Suprapubic skin (tissue), 4 donors: ENCODE data around the gene F11. TPM values are rescaled to one million over a fixed set of nuclear protein-coding genes. Genes with fewer than 3 reads are reported as not detected.
"Not testable (repeated sequence)": the region's sequence is repeated elsewhere in the genome, so short reads cannot be mapped to it uniquely, and the experiment has no call there.

Source experiments
- DNase-seq, 2 donors: peaks; one replicate each; pipeline ENCODE4 v3.0.0-alpha.2; 2019; ENCODE audit warnings: low spot score in 2 of 2
- H3K27ac ChIP-seq: fragments of 200-600 bp; sonication (generic); one replicate; pipeline ENCODE4 v1.5.1; 2019
- H3K27me3 ChIP-seq: fragments of 200-600 bp; sonication (generic); one replicate; pipeline ENCODE4 v1.5.1; 2019
- H3K36me3 ChIP-seq: fragments of 200-600 bp; sonication (generic); one replicate; pipeline ENCODE4 v1.5.1; 2019
- H3K4me1 ChIP-seq: fragments of 200-600 bp; sonication (generic); one replicate; pipeline ENCODE4 v1.5.1; 2019
- H3K4me3 ChIP-seq: fragments of 200-600 bp; sonication (generic); one replicate; pipeline ENCODE4 v1.5.1; 2019; ENCODE audit warnings: mild to moderate bottlenecking
- H3K9me3 ChIP-seq: fragments of 200-600 bp; sonication (generic); one replicate; pipeline ENCODE4 v1.5.1; 2019
- EP300 ChIP-seq: sonication (generic); formaldehyde crosslinking; IDR thresholded peaks from one replicate; pipeline ENCODE4 v1.6.1; 2017; ENCODE audit warnings: antibody characterized with exemption
- POLR2A ChIP-seq, 2 donors: fragments of 450-650 bp; IDR thresholded peaks; one replicate each; pipeline ENCODE4 v1.6.1; 2017; ENCODE audit warnings: antibody characterized with exemption in 2 of 2, mild to moderate bottlenecking in 2 of 2, moderate library complexity in 2 of 2
- POLR2AphosphoS5 ChIP-seq, 3 donors: sonication (generic); formaldehyde crosslinking; IDR thresholded peaks; one replicate each; pipeline ENCODE4 v1.6.1; 2017; ENCODE audit warnings: antibody characterized with exemption in 3 of 3
- WGBS: methylation state at CpG from one replicate; pipeline ENCODE4 v1.1.5; 2018; 5-methylcytosine and 5-hydroxymethylcytosine counted together
- total RNA-seq, 4 donors: library from RNA; depleted of rRNA; stranded (reverse); fragments of >200 nt; gene quantifications; one replicate each; pipeline ENCODE4 v1.1.0, GENCODE V29; 2016
- TF ChIP-seq, protein P1 (sequence below), 2 donors: fragments of 200-600 bp in 1 of 2; fragments of 450-650 bp in 1 of 2; sonication (generic) in 1 of 2; IDR thresholded peaks; one replicate each; pipeline ENCODE4 v1.5.1; 2016 to 2019; ENCODE audit warnings: antibody characterized with exemption in 2 of 2, mild to moderate bottlenecking in 1 of 2, moderate library complexity in 1 of 2

The F11 gene
- total RNA-seq, 4 donors from 2014 or later, result 0.51 TPM; not detected in 3

- H3K4me1 ChIP-seq, result no peaks in the 10 kb centered on the region
- WGBS, result 29% methylated on average over 8 of the region's 8 CpGs
Measured at GRCh38 chr4:186266729-186267456, 904 bp downstream of the F11 start.

GRCh38 chr4:186271081-186271678, 5.2 kb downstream of the F11 start:
- Histone ChIP-seq H3K4me1 (no peaks in the 10 kb centered on the region), H3K27me3 (peaks cover 15% of the 10 kb centered on the region), H3K9me3 (no peaks in the 10 kb centered on the region), H3K36me3 (no peaks in the 10 kb centered on the region), H3K4me3 (no peak overlapping the region), H3K27ac (no peak overlapping the region)
- no peak for DNase-seq
- WGBS, result 81% methylated on average over 9 of the region's 9 CpGs
- TF ChIP-seq, protein P1, sequence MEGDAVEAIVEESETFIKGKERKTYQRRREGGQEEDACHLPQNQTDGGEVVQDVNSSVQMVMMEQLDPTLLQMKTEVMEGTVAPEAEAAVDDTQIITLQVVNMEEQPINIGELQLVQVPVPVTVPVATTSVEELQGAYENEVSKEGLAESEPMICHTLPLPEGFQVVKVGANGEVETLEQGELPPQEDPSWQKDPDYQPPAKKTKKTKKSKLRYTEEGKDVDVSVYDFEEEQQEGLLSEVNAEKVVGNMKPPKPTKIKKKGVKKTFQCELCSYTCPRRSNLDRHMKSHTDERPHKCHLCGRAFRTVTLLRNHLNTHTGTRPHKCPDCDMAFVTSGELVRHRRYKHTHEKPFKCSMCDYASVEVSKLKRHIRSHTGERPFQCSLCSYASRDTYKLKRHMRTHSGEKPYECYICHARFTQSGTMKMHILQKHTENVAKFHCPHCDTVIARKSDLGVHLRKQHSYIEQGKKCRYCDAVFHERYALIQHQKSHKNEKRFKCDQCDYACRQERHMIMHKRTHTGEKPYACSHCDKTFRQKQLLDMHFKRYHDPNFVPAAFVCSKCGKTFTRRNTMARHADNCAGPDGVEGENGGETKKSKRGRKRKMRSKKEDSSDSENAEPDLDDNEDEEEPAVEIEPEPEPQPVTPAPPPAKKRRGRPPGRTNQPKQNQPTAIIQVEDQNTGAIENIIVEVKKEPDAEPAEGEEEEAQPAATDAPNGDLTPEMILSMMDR (IDR thresholded peaks at IDR 0.05), result no peak
- TF ChIP-seq POLR2A (IDR thresholded peaks at IDR 0.05), result no peak
- no peak for TF ChIP-seq EP300
- TF ChIP-seq POLR2AphosphoS5 (IDR thresholded peaks at IDR 0.05), result no peak

More at GRCh38 chr4:186266729-186267456, 904 bp downstream of the F11 start:
- DNase-seq, result no peak
- no peak for TF ChIP-seq POLR2A (IDR thresholded peaks at IDR 0.05)
- TF ChIP-seq, protein P1 (IDR thresholded peaks at IDR 0.05), result no peak
- Histone ChIP-seq H3K9me3 (no peaks in the 10 kb centered on the region), H3K36me3 (no peaks in the 10 kb centered on the region), H3K4me3 (no peak overlapping the region), H3K27me3 (peaks cover 16% of the 10 kb centered on the region), H3K27ac (no peak overlapping the region)

DNA sequence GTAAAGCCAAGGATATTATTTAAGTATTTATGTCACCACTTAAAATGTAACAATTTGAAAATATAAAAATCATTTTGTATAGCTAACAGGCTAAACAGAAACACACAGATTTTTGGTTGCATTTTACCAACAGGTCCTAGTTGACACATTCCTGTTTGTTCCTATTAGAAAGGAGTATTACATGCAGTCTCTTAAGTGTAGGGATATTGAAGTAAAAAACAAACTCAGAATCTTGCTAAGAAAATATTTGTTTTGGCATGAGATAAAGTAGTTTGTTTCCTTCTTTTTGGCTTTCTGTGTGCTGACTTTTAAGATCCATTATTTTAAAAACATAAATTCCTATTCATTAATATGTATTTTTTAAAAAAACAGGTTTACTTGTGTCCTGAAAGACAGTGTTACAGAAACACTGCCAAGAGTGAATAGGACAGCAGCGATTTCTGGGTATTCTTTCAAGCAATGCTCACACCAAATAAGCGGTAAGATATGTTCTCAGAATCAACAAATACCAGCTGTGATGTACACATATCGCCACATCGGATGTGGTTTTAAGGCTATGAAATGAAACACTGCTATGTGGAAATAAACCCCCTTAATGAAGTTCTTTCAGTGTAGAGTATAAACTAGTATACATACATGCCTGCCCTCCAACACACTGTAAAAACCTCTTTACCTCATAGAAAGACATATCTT, 6.9 kb downstream of the F11 start:
- Histone ChIP-seq H3K36me3 (no peaks in the 10 kb centered on the region), H3K27ac (no peak overlapping the region), H3K4me1 (no peaks in the 10 kb centered on the region), H3K4me3 (no peak overlapping the region), H3K27me3 (peaks cover 9% of the 10 kb centered on the region), H3K9me3 (no peaks in the 10 kb centered on the region)
- TF ChIP-seq POLR2A (IDR thresholded peaks at IDR 0.05) (no peak), POLR2AphosphoS5 (IDR thresholded peaks at IDR 0.05) (no peak), EP300 (no peak)
- TF ChIP-seq, protein P1 (IDR thresholded peaks at IDR 0.05), result no peak
- DNase-seq, result no peak
- 64% methylated on average over 4 of the region's 4 CpGs for WGBS

DNA sequence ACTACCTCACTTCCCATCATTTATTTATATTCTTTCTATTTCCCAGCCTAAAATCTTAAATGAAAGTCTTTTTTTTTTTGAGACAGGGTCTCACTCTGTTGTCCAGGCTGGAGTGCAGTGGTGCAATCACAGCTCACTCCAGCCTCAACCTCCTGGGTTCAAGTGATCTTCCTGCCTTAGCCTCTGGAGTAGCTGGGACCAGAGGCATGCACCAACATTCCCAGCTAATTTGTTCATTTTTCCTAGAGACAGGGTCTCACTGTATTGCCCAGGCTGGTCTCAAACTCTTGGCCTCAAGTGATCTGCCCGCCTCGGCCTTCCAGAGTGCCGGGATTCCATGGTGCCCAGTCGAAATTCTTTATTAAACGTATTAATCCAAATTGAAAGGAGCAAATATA, 7.4 kb downstream of the F11 start:
- H3K4me1 ChIP-seq, H3K9me3 ChIP-seq, H3K27ac ChIP-seq, H3K27me3 ChIP-seq, H3K36me3 ChIP-seq, DNase-seq, H3K4me3 ChIP-seq: not testable (repeated sequence)
- 98% methylated on average over 5 of the region's 5 CpGs for whole genome bisulfite sequencing

DNA sequence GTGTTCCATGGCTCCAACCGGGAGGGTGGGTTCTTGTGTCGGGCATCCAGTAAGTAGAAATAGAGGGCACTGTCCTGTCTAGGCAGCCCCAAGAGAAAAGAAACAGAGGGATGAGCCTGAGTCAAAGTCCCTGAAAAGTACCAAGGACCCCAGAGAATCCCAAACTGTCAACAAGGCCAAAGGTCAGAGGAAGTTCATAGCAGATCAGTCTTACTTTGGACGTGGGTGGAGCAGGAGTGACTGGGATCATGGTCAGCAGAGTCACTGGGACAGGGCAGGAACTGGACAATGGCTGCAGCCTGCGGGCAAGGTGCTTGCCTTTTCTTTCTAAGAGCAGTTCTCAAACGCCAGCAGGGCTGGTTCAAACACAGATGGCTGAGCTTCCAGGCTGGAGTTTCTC, 17.3 kb downstream of the F11 start:
- Histone ChIP-seq H3K27me3 (peaks cover 3% of the 10 kb centered on the region), H3K36me3 (no peaks in the 10 kb centered on the region), H3K27ac (no peak overlapping the region), H3K4me3 (no peak overlapping the region), H3K4me1 (no peaks in the 10 kb centered on the region), H3K9me3 (no peaks in the 10 kb centered on the region)
- 76% methylated on average over 5 of the region's 5 CpGs for WGBS
- no peak for DNase-seq
- TF ChIP-seq, protein P1 (IDR thresholded peaks at IDR 0.05), result no peak
- TF ChIP-seq POLR2AphosphoS5 (IDR thresholded peaks at IDR 0.05), result no peak
- TF ChIP-seq POLR2A (IDR thresholded peaks at IDR 0.05), result no peak
- TF ChIP-seq EP300, result no peak
